ENCODE measurements around the gene ACVRL1. TPM values are rescaled to one million over a fixed set of nuclear protein-coding genes. Genes with fewer than 3 reads are reported as not detected.

Gene ACVRL1
- 1.3 and 3.5 TPM in 2 replicates for total RNA-seq (2011; cell fraction: chromatin; rRNA removed; ENCODE audit: low replicate concordance)
- total RNA-seq (2011; cell fraction: nucleolus; rRNA removed): 2.1 and 2.7 TPM in 2 replicates
- total RNA-seq (2011; cell fraction: nucleoplasm; rRNA removed): 1.2 and 2.4 TPM in 2 replicates
- total RNA-seq (2014; rRNA removed): 0.20 and 0.91 TPM in 2 replicates
- total RNA-seq (2014; rRNA removed; fragmentation: Illumina TruSeq; extraction: Trizol): 0.06 and 0.22 TPM in 2 replicates
- 0.36 and 0.87 TPM in 2 replicates for total RNA-seq (2015; rRNA removed; fragmentation: Illumina TruSeq; extraction: Trizol)
- total RNA-seq (2021): 1.3 and 1.4 TPM in 2 replicates
- polyA plus RNA-seq (2011; rRNA removed): 0.26 and 0.83 TPM in 2 replicates
- 0.39 and 0.47 TPM in 2 replicates for polyA plus RNA-seq (2011; cell fraction: cytosol; rRNA removed)
- polyA plus RNA-seq (2011; cell fraction: nucleus; rRNA removed): 2.0 and 2.1 TPM in 2 replicates
- 1.2 and 5.1 TPM in 2 replicates for polyA plus RNA-seq (2012)
- 0.30 and 0.71 TPM in 2 replicates for polyA plus RNA-seq (2014; fragmentation: Illumina TruSeq; extraction: Trizol)
- under 1 TPM; 0.07 to 0.11 TPM for polyA plus RNA-seq (2014; fragmentation: Nextera tagmentation; extraction: Ambion mirVana)
- polyA plus RNA-seq (2014; rRNA removed): 0.42 and 0.45 TPM in 2 replicates
- 0.28 and 1.2 TPM in 2 replicates for polyA minus RNA-seq (2011; rRNA and poly(A)+ RNA removed)
- not detected in 2 replicates for polyA minus RNA-seq (2011; cell fraction: cytosol; rRNA and poly(A)+ RNA removed)
- 0.94 and 1.7 TPM in 2 replicates for polyA minus RNA-seq (2011; cell fraction: nucleus; rRNA and poly(A)+ RNA removed)
- percentile 14 among the genes with signal in this experiment for Bru-seq, nascent RNA
- BruChase-seq, experiment 1, labeled RNA remaining after a 2-hour chase: percentile 10 among the genes with signal in this experiment
- BruChase-seq, experiment 2, labeled RNA remaining after a 6-hour chase: percentile 15 among the genes with signal in this experiment
- long read RNA-seq, experiment 1: 0 reads
- long read RNA-seq, experiment 2: 0 reads
- long read RNA-seq, experiment 3: 0 reads

DNA sequence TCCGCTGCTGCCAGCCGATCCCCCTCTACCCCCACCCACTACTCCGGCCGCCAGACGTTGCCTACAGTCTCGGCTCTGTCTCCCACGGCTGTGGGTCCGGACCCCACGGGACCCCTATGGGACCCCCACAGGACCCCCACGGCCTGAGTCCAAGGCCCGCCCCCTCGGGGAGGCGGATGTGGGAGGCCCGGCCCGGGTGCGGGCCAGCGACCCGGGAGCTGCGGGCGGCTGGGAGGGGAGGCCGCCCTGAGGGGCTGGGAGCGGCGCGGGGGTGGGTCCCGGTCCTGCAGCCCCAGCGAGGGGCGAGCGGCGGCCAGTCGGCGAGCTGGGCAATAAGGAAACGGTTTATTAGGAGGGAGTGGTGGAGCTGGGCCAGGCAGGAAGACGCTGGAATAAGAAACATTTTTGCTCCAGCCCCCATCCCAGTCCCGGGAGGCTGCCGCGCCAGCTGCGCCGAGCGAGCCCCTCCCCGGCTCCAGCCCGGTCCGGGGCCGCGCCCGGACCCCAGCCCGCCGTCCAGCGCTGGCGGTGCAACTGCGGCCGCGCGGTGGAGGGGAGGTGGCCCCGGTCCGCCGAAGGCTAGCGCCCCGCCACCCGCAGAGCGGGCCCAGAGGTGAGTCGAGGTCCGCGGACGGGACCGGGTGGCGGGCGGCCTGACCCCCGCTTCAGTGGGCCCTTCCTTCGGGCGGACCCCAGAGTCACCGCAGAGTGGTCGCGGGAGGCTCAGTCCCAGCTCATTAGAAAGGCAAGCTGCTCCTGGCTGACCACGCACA, at the start of gene ACVRL1:
Gene ACVRL1 (plus strand): TSS at position 422 of the 773 bp plus-strand sequence. CDS start 4,971 bp downstream, outside the sequence.
- in situ Hi-C loops (cut with MboI): no loop called here
- H2AFZ ChIP-seq (ENCODE audit: low read depth, low read length): peak within 1 kb of the TSS; percentile 82

More for the DNA sequence above, at the start of gene ACVRL1:
- Histone ChIP-seq H3K27ac (ENCODE audit: extremely low read depth, low read depth, low read length) (peak within 1 kb of the TSS; percentile 90), H3K9me3 (replicated peaks; ENCODE audit: control insufficient read depth, insufficient read depth, low read depth, low read length) (no peaks in the 10 kb centered on the region; the same call in 1 of the 2 replicates), H3K4me1 (replicated peaks in 1 of 2; ENCODE audit: control insufficient read depth in 2 of 2, insufficient read depth in 2 of 2, low read length in 2 of 2) (peaks cover 50 to 52% of the 10 kb centered on the region in 2 experiments), H3K4me3 (no peak within 1 kb of the TSS), H3K4me2 (ENCODE audit: insufficient read depth, low read length) (peak within 1 kb of the TSS; percentile 79), H4K20me1 (replicated peaks; ENCODE audit: control insufficient read depth, insufficient read depth, low read length) (no peaks in the 10 kb centered on the region), H3K36me3 (ENCODE audit: control insufficient read depth, insufficient read depth, low read length) (no peaks in the 10 kb centered on the region), H3K27me3 (ENCODE audit: control insufficient read depth in 2 of 2, insufficient read depth in 2 of 2, low read length in 2 of 2) (no peaks in the 10 kb centered on the region), H3K9ac (ENCODE audit: insufficient read depth in 1 of 2, low read depth in 2 of 2, low read length in 2 of 2) (peak within 1 kb of the TSS in 1 of 2 experiments; percentile 28; a peak in 3 of 4 replicates), H3K79me2 (ENCODE audit: control insufficient read depth, insufficient read depth, low read length) (no peaks in the 10 kb centered on the region), H3K9me1 (ENCODE audit: control insufficient read depth, insufficient read depth, low read length) (no peaks in the 10 kb centered on the region)
- intact Hi-C loops (cut with micrococcal nuclease): no loop called here
- DNase-seq (ENCODE audit: extremely low read depth in 1 of 4, low spot score in 3 of 4): no peak
- POLR2A ChIA-PET: interaction anchor here (0.9 to 1.0 kb wide), 2 partner anchors 10 to 11 kb away, joined by 3 to 4 read pairs; no protein-coding TSS in a partner anchor
- WGBS (ENCODE audit: insufficient coverage, low coverage, missing lambda C conversion rate): 92% methylated on average over 29 of the region's 74 CpGs
- CTCF ChIA-PET (ENCODE audit: low intra/inter-chr PET ratio): no interaction called here
- peak; percentile 47; the same call in 1 of the 2 replicates for TF ChIP-seq ZBTB7A (IDR thresholded peaks at IDR 0.05; ENCODE audit: borderline replicate concordance, control insufficient read depth, low read depth, low read length)
- no peak for TF ChIP-seq HSF4 (CRISPR knock-in tag; IDR thresholded peaks at IDR 0.05; ENCODE audit: borderline replicate concordance)
- TF ChIP-seq, protein P1, sequence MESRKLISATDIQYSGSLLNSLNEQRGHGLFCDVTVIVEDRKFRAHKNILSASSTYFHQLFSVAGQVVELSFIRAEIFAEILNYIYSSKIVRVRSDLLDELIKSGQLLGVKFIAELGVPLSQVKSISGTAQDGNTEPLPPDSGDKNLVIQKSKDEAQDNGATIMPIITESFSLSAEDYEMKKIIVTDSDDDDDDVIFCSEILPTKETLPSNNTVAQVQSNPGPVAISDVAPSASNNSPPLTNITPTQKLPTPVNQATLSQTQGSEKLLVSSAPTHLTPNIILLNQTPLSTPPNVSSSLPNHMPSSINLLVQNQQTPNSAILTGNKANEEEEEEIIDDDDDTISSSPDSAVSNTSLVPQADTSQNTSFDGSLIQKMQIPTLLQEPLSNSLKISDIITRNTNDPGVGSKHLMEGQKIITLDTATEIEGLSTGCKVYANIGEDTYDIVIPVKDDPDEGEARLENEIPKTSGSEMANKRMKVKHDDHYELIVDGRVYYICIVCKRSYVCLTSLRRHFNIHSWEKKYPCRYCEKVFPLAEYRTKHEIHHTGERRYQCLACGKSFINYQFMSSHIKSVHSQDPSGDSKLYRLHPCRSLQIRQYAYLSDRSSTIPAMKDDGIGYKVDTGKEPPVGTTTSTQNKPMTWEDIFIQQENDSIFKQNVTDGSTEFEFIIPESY (CRISPR knock-in tag; IDR thresholded peaks at IDR 0.05): peak; percentile 71
- BruUV-seq (replicated peaks): no TSS peak
- no peak for FAIRE-seq
- no peak for ATAC-seq
